Activated T-cell treated with anti-CD3 and anti-CD28 coated beads, Interleukin-2, amount 50 U/mL, for 4 hours (primary cell): ENCODE data around the gene FAAP20. TPM values are rescaled to one million over a fixed set of nuclear protein-coding genes. Genes with fewer than 3 reads are reported as not detected.

Source experiments
- ATAC-seq, 2 donors: fragments of 200-7000 bp; cut with Tn5 transposase; one replicate each; pipeline ENCODE4 v1.10.0; 2021
- DNase-seq: peaks from one replicate; pipeline ENCODE4 v3.0.0-alpha.2; 2020
- H3K27me3 Mint-ChIP-seq: one replicate; pipeline ENCODE4 v1.8.0; 2021; ENCODE audit warnings: low read depth, mixed read lengths
- H3K36me3 Mint-ChIP-seq: one replicate; pipeline ENCODE4 v1.8.0; 2022; ENCODE audit warnings: mixed read lengths; ENCODE audit not compliant: insufficient read depth
- H3K4me1 Mint-ChIP-seq: one replicate; pipeline ENCODE4 v1.8.0; 2021; ENCODE audit warnings: low read depth, mixed read lengths
- H3K4me3 Mint-ChIP-seq: one replicate; pipeline ENCODE4 v1.8.0; 2021; ENCODE audit warnings: mild to moderate bottlenecking, moderate library complexity, mixed read lengths
- H3K9me3 Mint-ChIP-seq: one replicate; pipeline ENCODE4 v1.8.0; 2021; ENCODE audit warnings: mixed read lengths
- total RNA-seq, 3 donors: library from RNA; stranded (reverse); gene quantifications; one replicate each; pipeline ENCODE4 v1.2.1, GENCODE V29; 2021

Gene FAAP20
- total RNA-seq, 3 donors from 2014 or later: 67.8 to 82.3 (median 69.9) TPM

- no peaks in the 10 kb centered on the region for H3K9me3 Mint-ChIP-seq
- peaks cover 74% of the 10 kb centered on the region for H3K4me1 Mint-ChIP-seq
- ATAC-seq (peak; percentile 46 to 52), DNase-seq (peak; percentile 54)
- no peaks in the 10 kb centered on the region for H3K36me3 Mint-ChIP-seq
- peak overlapping the region; percentile 80 for H3K4me3 Mint-ChIP-seq
- H3K27me3 Mint-ChIP-seq: no peaks in the 10 kb centered on the region
Observed at GRCh38 chr1:2233997-2234761, 39.6 kb upstream of the FAAP20 start.

DNA sequence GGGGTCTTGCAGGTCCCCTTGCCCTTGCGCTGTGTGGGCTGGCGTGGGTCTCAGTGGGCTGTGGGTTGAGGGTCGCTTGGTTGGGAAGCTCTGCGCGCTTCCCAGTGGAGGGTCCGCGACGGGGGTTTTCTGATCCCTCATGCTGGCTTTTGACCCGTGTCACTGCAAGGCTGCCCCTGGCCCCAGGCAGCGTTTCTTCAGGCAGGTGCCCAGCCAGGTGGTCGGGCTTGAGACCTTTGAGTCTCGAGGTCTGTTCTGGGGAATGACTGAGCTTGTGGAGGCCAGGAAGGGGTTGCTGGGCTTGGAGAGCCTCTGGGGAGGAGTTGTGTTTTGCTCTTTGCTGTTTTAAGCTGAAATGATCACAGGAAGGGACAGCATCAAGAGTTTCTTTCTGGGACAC lies 38.9 kb upstream of the FAAP20 start:
- ATAC-seq (no peak), DNase-seq (no peak)

GRCh38 chr1:2232916-2233438 lies 38.4 kb upstream of the FAAP20 start:
- Mint-ChIP-seq H3K4me1 (peaks cover 69% of the 10 kb centered on the region), H3K9me3 (no peaks in the 10 kb centered on the region), H3K4me3 (peak overlapping the region; percentile 95), H3K27me3 (no peaks in the 10 kb centered on the region), H3K36me3 (no peaks in the 10 kb centered on the region)
- DNase-seq: no peak
- ATAC-seq: no peak

More for the DNA sequence above, 38.9 kb upstream of the FAAP20 start:
- Mint-ChIP-seq H3K4me3 (peak overlapping the region; percentile 80), H3K4me1 (peaks cover 69% of the 10 kb centered on the region), H3K27me3 (no peaks in the 10 kb centered on the region), H3K36me3 (no peaks in the 10 kb centered on the region), H3K9me3 (no peaks in the 10 kb centered on the region)

DNA sequence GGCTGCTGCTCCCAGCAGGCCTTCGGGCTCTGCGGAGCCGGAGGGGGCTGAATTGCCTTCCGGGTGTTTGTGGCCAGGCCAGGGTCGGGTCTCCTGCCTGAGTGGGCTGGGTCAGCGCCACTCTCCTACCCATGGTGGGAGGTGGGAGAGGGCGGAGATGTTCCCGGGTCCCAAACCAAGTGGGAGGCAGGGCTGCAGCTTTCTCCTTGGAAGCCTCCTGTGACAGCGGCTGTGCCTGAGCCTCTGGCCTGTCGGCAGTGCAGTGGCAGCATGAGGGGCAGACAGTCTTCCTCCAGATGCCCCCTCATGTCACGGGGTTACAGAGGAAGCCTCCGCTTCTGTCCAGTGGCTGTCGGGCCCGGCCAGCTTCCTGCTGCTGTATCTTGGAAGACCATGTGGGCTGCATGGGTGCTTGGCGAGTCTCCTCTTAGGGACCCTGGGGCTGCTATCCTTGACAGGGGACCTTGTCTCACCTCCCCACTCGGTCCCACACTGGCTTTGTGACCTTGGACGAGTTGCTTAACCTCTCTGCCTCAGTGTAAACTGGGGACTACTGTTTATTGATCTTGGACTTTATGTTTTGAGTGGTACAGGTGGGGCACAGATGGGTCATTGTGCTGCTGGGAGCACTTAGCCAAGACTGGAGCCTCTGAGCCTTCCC lies 37.8 kb upstream of the FAAP20 start:
- ATAC-seq (no peak), DNase-seq (no peak)
- H3K27me3 Mint-ChIP-seq: no peaks in the 10 kb centered on the region
- no peaks in the 10 kb centered on the region for H3K36me3 Mint-ChIP-seq
- peak overlapping the region; percentile 95 for H3K4me3 Mint-ChIP-seq
- no peaks in the 10 kb centered on the region for H3K9me3 Mint-ChIP-seq
- H3K4me1 Mint-ChIP-seq: peaks cover 65% of the 10 kb centered on the region

- peaks cover 58% of the 10 kb centered on the region for H3K4me1 Mint-ChIP-seq
- no peaks in the 10 kb centered on the region for H3K27me3 Mint-ChIP-seq
- H3K9me3 Mint-ChIP-seq: no peaks in the 10 kb centered on the region
- peak overlapping the region; percentile 95 for H3K4me3 Mint-ChIP-seq
- no peaks in the 10 kb centered on the region for H3K36me3 Mint-ChIP-seq
- no peak for ATAC-seq
- DNase-seq: peak; percentile 67
Observed at GRCh38 chr1:2231532-2232254, 37.1 kb upstream of the FAAP20 start.

DNA sequence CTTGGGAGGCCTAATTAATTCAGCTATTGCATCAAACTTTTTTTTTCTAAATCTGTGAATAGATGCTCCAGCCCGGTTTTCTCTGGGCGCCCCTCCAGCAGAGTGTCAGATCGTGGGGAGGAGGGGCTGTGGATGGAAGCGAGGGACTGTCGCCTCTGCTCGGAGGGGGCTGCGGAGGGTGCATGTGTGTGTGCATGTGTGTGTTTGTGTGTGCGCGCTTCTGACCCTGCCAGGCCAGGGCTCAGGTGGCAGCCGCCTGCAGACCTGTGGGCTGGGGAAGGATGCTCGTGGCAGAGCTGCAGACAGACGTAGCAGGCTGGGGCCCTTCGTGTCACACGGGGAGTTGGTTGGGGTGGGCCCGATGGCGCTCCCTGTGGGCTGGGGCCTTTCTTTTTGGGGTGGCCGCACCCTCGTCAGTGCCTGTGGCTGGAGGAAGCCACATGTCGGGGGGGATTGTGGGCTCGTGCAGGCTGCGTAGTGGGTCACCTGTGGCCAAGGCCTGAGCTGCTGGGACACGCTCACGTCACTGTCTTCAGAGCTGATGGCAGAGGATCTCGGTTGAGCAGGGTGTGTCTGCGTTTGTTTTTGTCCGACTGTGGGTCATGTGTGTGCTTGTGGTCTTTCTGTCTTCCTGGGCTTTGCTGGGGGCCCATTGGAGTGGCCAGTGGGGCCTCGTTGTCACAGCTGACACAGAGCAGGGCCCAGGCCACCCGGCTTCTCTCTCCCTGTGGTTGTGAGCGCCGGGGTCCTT lies 36.4 kb upstream of the FAAP20 start:
- Mint-ChIP-seq H3K4me3 (peak overlapping the region; percentile 95), H3K36me3 (no peaks in the 10 kb centered on the region), H3K9me3 (no peaks in the 10 kb centered on the region), H3K4me1 (peaks cover 53% of the 10 kb centered on the region), H3K27me3 (no peaks in the 10 kb centered on the region)
- DNase-seq: no peak
- no peak for ATAC-seq

DNA sequence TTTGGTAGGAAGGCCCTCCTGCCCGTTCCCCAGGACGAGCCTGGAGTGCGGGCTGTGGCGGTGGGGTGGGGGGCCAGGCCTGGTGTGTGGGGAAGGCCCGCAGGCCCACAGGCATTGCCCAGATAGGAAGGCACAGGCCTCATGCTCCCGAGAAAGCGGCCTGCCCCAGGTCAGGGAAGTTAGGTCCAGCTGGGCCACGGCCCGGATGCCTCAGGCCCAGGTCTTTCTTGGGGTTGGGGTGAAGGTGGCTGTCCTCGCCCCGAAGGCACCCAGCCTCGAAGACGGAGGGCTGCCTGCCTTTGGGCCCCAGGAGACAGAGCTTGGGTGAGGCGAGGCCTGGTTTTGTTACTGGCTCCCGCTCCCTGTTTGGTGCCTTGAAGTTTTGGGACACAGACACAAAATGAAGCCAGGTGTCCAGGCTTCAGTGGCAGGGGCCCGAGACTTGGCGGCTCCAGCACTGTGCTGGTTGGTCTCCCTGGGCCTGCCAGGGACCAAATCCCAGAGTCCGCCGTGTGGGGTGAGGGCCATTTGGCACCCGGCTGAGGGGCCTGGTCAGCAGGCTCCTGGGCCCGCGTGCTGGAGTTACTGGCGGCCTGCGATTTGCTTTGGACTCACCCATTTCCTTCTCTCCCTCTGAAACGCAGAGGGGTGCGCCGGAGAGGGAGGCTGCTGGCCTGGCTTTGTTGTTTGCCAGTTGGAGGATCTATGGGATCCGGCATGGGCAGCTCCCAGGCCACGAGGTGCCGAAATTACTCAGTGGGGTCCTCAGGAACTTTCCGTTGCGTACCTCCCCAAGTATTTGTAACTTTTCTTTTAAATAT lies 35.5 kb upstream of the FAAP20 start:
- Mint-ChIP-seq H3K9me3 (no peaks in the 10 kb centered on the region), H3K36me3 (no peaks in the 10 kb centered on the region), H3K4me3 (peak overlapping the region; percentile 95), H3K4me1 (peaks cover 45% of the 10 kb centered on the region), H3K27me3 (no peaks in the 10 kb centered on the region)
- DNase-seq: no peak
- ATAC-seq: no peak

DNA sequence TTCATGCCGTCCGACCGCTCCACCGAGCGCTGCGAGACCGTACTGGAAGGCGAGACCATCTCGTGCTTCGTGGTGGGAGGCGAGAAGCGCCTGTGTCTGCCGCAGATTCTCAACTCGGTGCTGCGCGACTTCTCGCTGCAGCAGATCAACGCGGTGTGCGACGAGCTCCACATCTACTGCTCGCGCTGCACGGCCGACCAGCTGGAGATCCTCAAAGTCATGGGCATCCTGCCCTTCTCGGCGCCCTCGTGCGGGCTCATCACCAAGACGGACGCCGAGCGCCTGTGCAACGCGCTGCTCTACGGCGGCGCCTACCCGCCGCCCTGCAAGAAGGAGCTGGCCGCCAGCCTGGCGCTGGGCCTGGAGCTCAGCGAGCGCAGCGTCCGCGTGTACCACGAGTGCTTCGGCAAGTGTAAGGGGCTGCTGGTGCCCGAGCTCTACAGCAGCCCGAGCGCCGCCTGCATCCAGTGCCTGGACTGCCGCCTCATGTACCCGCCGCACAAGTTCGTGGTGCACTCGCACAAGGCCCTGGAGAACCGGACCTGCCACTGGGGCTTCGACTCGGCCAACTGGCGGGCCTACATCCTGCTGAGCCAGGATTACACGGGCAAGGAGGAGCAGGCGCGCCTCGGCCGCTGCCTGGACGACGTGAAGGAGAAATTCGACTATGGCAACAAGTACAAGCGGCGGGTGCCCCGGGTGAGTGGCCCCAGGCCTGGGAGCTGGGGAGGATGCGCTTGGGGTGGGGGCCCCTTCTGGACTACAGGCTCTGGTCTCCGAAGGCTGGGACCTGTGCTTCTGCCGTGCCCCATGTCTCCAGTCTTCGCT lies 34.7 kb upstream of the FAAP20 start:
- Mint-ChIP-seq H3K4me1 (peaks cover 38% of the 10 kb centered on the region), H3K4me3 (peak overlapping the region; percentile 95), H3K9me3 (no peaks in the 10 kb centered on the region), H3K36me3 (no peaks in the 10 kb centered on the region), H3K27me3 (no peaks in the 10 kb centered on the region)
- DNase-seq: peak; percentile 45
- ATAC-seq: peak; percentile 1 to 2

DNA sequence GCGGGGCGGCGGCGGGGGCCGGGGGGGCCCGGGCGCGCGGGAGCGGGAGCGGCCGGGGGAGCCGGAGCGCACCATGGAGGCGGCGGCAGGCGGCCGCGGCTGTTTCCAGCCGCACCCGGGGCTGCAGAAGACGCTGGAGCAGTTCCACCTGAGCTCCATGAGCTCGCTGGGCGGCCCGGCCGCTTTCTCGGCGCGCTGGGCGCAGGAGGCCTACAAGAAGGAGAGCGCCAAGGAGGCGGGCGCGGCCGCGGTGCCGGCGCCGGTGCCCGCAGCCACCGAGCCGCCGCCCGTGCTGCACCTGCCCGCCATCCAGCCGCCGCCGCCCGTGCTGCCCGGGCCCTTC lies 34.1 kb upstream of the FAAP20 start:
- H3K36me3 Mint-ChIP-seq: no peaks in the 10 kb centered on the region
- ATAC-seq (no peak), DNase-seq (peak; percentile 26)

GRCh38 chr1:2228157-2228594 lies 33.6 kb upstream of the FAAP20 start, which contains the start of gene SKI:
Gene SKI (plus strand): TSS chr1:2228319. CDS start chr1:2228767, 448 bp downstream.
- no peak for DNase-seq
- Mint-ChIP-seq H3K4me3 (peak within 1 kb of the TSS; percentile 95), H3K9me3 (no peaks in the 10 kb centered on the region), H3K4me1 (peaks cover 28% of the 10 kb centered on the region), H3K27me3 (no peaks in the 10 kb centered on the region), H3K36me3 (no peaks in the 10 kb centered on the region)
- ATAC-seq: no peak

More for the DNA sequence above, 34.1 kb upstream of the FAAP20 start:
- H3K9me3 Mint-ChIP-seq: no peaks in the 10 kb centered on the region
- H3K4me1 Mint-ChIP-seq: peaks cover 32% of the 10 kb centered on the region
- no peaks in the 10 kb centered on the region for H3K27me3 Mint-ChIP-seq
- peak overlapping the region; percentile 95 for H3K4me3 Mint-ChIP-seq

- Mint-ChIP-seq H3K4me1 (peaks cover 24% of the 10 kb centered on the region), H3K4me3 (peak overlapping the region; percentile 70), H3K27me3 (no peaks in the 10 kb centered on the region), H3K9me3 (no peaks in the 10 kb centered on the region), H3K36me3 (no peaks in the 10 kb centered on the region)
- ATAC-seq: peak; percentile 89 to 92
- peak; percentile 89 for DNase-seq
Observed at GRCh38 chr1:2227346-2228156, 33.0 kb upstream of the FAAP20 start.
